Fibroblast of mammary gland (primary cell): ENCODE measurements around the gene SMYD3.

Experiments
- DNase-seq: peaks from one replicate; pipeline ENCODE4 v3.0.0-alpha.2; 2010; ENCODE audit warnings: low read depth
- H3K4me3 ChIP-seq: 2 replicates; pipeline ENCODE4 v1.5.1; 2011; ENCODE audit warnings: low read depth, mild to moderate bottlenecking, low read length, moderate library complexity; ENCODE audit not compliant: control insufficient read depth
- CTCF ChIP-seq: conservative IDR thresholded peaks from 2 replicates; pipeline ENCODE4 v1.5.1; 2011; ENCODE audit warnings: low read depth, low read length, inconsistent platforms; ENCODE audit not compliant: control insufficient read depth, insufficient read depth

Gene SMYD3

DNA sequence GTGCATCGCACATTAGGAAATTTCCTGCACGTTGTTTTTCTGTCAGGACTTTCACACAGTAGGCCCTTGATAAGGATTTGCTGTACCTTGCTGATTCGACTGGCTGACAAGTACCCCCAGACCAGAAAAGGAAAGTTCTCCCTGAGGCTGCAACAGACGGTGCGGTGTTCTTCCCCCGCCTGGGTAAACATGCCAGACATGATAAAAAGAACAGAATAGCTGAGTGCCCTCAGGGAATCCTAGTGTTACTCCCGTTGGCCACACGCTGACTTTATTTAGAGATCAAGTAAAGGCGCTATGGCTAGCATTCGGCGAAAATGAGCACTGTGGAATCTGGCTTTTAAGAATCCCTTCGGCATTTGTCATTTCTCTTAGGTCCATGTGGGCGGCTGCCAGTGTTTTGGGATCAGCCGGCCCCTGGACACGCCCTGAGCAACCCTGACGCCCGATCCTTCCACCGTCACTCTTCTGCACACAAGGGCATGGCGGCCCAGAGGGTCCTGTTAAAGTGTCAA is 744.6 kb downstream of the SMYD3 start:
- no peak for TF ChIP-seq CTCF
- DNase-seq = no peak
- H3K4me3 ChIP-seq = no peak overlapping the region

DNA sequence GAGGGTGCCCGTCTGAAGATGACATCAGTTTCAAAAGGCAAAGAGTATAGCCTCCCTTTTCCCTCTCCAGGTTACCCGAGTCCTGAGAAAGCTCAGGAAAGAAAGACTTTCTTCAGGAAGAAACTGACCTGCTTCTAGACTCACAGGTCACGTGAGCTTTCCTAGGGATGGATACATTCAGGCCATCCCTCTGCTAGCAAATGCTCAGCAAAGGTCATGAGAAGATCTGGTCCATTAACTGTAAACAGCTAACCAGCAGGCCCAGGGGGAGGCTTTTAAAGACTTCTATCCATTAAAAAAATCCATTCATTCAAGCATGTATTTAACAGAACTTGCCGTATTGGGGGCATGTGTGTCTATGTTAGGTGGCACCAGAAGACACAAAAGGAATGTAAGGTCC is 746.8 kb downstream of the SMYD3 start:
- no peak for TF ChIP-seq CTCF
- no peak overlapping the region for H3K4me3 ChIP-seq
- no peak for DNase-seq

DNA sequence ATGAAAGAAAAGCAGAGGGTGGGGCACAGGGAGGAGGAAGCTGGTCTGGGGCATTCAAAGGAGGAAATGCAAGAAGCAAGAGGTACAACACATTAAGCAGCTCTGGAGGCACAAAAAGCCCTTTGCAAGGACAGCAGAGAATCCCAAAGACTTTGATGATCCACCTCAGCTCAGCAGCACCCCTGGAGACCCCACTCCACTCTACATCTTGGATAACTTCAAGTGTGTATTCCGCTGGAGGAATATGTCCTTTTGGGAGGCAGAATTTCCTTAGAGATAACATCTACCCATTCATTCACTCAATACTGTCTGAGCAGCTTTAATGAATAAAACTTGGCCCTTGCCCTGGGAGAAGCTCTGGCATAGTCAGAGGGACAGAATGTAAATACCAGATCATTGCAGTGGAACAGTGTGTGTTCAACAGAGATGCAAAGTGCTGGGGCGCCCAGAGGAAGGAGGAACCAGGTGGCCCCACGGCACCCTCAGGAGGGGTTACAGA is 752.6 kb downstream of the SMYD3 start:
- H3K4me3 ChIP-seq = no peak overlapping the region
- DNase-seq = no peak
- TF ChIP-seq CTCF = no peak

- no peak for DNase-seq
- no peak for TF ChIP-seq CTCF
- no peak overlapping the region for H3K4me3 ChIP-seq
Observed at GRCh38 chr1:245753807-245754206, 753.3 kb downstream of the SMYD3 start.

GRCh38 chr1:245752561-245752960 is 754.5 kb downstream of the SMYD3 start:
- H3K4me3 ChIP-seq = no peak overlapping the region

DNA sequence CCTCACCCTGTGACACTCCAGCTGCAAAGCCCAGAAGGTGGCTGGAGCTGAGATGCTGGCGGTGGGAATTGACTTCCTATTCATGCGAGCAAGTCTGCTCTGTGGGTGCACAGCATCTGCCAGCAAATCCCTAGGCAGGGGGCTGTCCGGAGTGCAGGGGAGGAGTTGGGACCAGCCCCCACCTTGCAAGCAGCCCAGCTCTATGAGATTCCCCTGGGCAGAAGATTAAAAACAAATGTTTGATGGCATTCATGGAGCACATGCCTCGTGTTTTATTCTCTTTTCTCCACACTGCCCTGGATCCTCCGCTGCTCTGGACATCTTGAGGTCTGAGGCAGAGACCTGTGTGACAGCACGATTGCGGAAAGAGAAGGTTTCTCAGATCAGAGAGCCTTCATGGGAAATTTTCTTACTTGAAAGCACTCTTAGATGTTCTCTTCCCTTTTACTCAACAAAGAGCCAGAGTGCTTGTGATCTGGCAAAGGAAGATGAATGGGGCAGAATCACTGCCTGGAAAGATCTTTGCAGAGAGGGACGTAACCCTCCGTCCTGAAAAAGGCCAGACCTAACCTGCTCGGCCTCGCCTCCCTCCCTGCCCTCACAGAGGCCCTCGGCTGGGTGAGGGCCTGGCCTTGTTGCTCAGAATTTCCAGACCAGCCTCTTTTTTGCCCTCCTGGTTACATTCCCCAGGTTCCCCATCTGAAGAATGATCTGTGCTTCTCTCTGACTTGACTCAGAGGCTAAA is 755.2 kb downstream of the SMYD3 start:
- no peak for TF ChIP-seq CTCF

More at GRCh38 chr1:245752561-245752960, 754.5 kb downstream of the SMYD3 start:
- DNase-seq = no peak
- no peak for TF ChIP-seq CTCF

More for the DNA sequence above, 755.2 kb downstream of the SMYD3 start:
- H3K4me3 ChIP-seq = no peak overlapping the region
- DNase-seq = no peak
